Erythroblast (primary cell): ENCODE data around the gene SYNPO2.

Source experiments
- GATA1 ChIP-seq: IDR thresholded peaks from 2 replicates; pipeline ENCODE4 v1.6.1; 2011; ENCODE audit warnings: low read depth, mild to moderate bottlenecking, control low read depth, low read length, moderate library complexity
- POLR2A ChIP-seq: IDR thresholded peaks from 2 replicates; pipeline ENCODE4 v1.6.1; 2011; ENCODE audit warnings: mild to moderate bottlenecking, low read length

DNA sequence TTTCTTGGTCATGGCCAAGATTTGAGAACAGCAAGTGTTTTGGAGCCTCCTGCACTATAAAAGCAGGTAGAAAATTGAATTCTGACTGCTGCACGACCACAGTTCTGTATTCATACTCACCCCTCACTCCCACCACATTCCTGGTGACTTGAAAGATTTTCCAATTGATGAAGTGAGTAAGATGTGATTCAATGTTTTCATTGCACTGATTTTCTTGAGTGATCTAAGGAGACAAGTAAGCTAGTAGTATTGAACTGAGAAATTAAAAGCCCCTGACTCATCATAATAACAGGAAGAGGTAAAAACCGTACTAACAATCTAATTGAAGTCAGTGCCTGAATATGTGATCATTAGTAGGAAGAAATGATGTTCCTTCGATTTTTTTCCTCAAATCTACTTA, 46.6 kb upstream of the SYNPO2 start:
- TF ChIP-seq POLR2A (no peak), GATA1 (no peak)
